Panc1 (cell line): Measurements from ENCODE around the gene CSH2. TPM values are rescaled to one million over a fixed set of nuclear protein-coding genes. Genes with fewer than 3 reads are reported as not detected.

ENCODE experiments used
- ATAC-seq: fragments of 200-7000 bp; cut with Tn5 transposase; 2 replicates; pipeline ENCODE4 v1.9.1; 2020; ENCODE audit warnings: mild to moderate bottlenecking, moderate library complexity
- BruUV-seq: library from RNA; stranded (reverse); fragments of 400-500 nt; replicated peaks from 2 replicates; lab custom pipeline; 2021; lab: Mats Ljungman, UMichigan
- CTCF ChIA-PET: fragments of 300-600 bp; sonication (Branson Sonifier 250); formaldehyde crosslinking; loops from one replicate; lab custom pipeline; 2022; ENCODE audit warnings: antibody characterized with exemption; lab: Charles Lee
- POLR2A ChIA-PET: fragments of 300-600 bp; sonication (Branson Sonifier 250); formaldehyde crosslinking; loops from one replicate; lab custom pipeline; 2022; ENCODE audit warnings: antibody characterized with exemption; lab: Charles Lee
- DNase-seq: peaks from one replicate; pipeline ENCODE4 v3.0.0-alpha.2; 2010; ENCODE audit warnings: low read depth, low spot score
- H3K27ac ChIP-seq: 2 replicates; pipeline ENCODE4 v1.5.1; 2011; ENCODE audit warnings: mild to moderate bottlenecking, low read length, inconsistent platforms
- H3K27me3 ChIP-seq: fragments of 200-500 bp; sonication (Bioruptor generic); 2 replicates; pipeline ENCODE4 v1.6.0; 2014; ENCODE audit warnings: low read length, inconsistent platforms; ENCODE audit not compliant: control insufficient read depth, insufficient read depth
- H3K36me3 ChIP-seq: fragments of 200-500 bp; sonication (Bioruptor generic); 2 replicates; pipeline ENCODE4 v1.5.1; 2014; ENCODE audit warnings: inconsistent platforms, mild to moderate bottlenecking, low read length, moderate library complexity; ENCODE audit not compliant: control insufficient read depth, insufficient read depth
- H3K4me1 ChIP-seq: 2 replicates; pipeline ENCODE4 v1.5.1; 2011; ENCODE audit warnings: inconsistent platforms, mild to moderate bottlenecking, low read length, moderate library complexity; ENCODE audit not compliant: control insufficient read depth, insufficient read depth
- H3K4me3 ChIP-seq, 2 experiments: 2 replicates each; pipeline ENCODE4 v1.5.1; 2011 to 2012; ENCODE audit warnings: low read depth in 2 of 2, low read length in 2 of 2, mild to moderate bottlenecking in 2 of 2, inconsistent platforms in 1 of 2, moderate library complexity in 1 of 2
- H3K9me3 ChIP-seq: fragments of 200-500 bp; sonication (Bioruptor generic); 2 replicates; pipeline ENCODE4 v1.5.1; 2014; ENCODE audit warnings: low read depth, mild to moderate bottlenecking, inconsistent platforms, low read length, moderate library complexity; ENCODE audit not compliant: control insufficient read depth, insufficient read depth
- CTCF ChIP-seq: fragments of 450-650 bp; IDR thresholded peaks from 2 replicates; pipeline ENCODE4 v1.5.1; 2017; ENCODE audit warnings: mild to moderate bottlenecking
- POLR2AphosphoS5 ChIP-seq: IDR thresholded peaks from 2 replicates; pipeline ENCODE4 v1.6.1; 2012; ENCODE audit warnings: mild to moderate bottlenecking, low read depth, low read length, moderate library complexity
- REST ChIP-seq, 2 experiments: IDR thresholded peaks; 2 replicates each; pipeline ENCODE4 v1.6.1; 2011 to 2012; ENCODE audit warnings: low read depth in 2 of 2, control low read depth in 1 of 2, low read length in 1 of 2, mild to moderate bottlenecking in 1 of 2, moderate library complexity in 1 of 2; ENCODE audit not compliant: insufficient read depth in 1 of 2
- SIN3A ChIP-seq: IDR thresholded peaks from 2 replicates; pipeline ENCODE4 v1.6.1; 2012; ENCODE audit warnings: low read depth, mild to moderate bottlenecking, low read length, moderate library complexity, borderline replicate concordance; ENCODE audit not compliant: insufficient read depth
- TCF7L2 ChIP-seq: IDR thresholded peaks from 2 replicates; pipeline ENCODE4 v1.6.1; 2011; ENCODE audit warnings: mild to moderate bottlenecking, low read depth, low read length, inconsistent platforms
- in situ Hi-C: cut with HindIII; loops from 2 replicates; pipeline ENCODE4 v1.10.0; 2016; ENCODE audit warnings: low sequenced_read_pairs, low pct_unique_long_range_greater_than_20kb
- intact Hi-C: fragments of 100-400 bp; cut with micrococcal nuclease; formaldehyde crosslinking; loops from one replicate; pipeline ENCODE4 v1.10.0; 2022; ENCODE audit not compliant: unreplicated experiment
- total RNA-seq: library from RNA; stranded (reverse); gene quantifications from one replicate; pipeline ENCODE4 v1.2.1, GENCODE V29; 2021; ENCODE audit not compliant: unreplicated experiment

CSH2 gene
- total RNA-seq, 1 experiment from 2014 or later = not detected

DNA sequence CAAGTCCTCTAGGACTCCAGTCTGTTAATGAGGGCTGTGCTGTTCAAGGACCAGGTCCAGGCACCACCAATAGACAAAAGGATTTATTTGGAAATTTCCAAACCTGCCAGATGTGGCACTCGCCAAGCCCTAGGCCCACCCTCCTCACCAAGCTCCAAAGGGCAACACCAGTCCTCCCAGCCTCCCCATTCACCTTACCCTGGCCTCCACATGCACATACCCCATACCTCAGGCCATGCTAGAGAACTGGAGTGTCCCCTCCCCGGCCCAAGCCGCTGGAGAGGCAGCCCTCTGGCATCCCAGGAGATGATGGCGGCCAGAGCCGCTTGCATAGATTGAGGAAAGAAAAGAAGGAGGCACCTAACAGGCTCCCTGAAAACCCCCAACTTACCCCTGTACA is 41.5 kb downstream of the CSH2 start:
- Histone ChIP-seq H3K27ac (no peak overlapping the region), H3K4me1 (peaks cover 13% of the 10 kb centered on the region), H3K4me3 (no peak overlapping the region), H3K27me3 (no peaks in the 10 kb centered on the region), H3K36me3 (peaks cover 28% of the 10 kb centered on the region), H3K9me3 (no peaks in the 10 kb centered on the region)
- no peak for TF ChIP-seq CTCF
- no peak for TF ChIP-seq REST (IDR thresholded peaks at IDR 0.05; ENCODE audit: insufficient read depth in 1 of 2, low read depth in 2 of 2, low read length in 1 of 2)
- TF ChIP-seq TCF7L2 = no peak
- no peak for TF ChIP-seq SIN3A
- POLR2A ChIA-PET = no interaction called here
- in situ Hi-C loops = no loop called here
- ATAC-seq (no peak), DNase-seq (no peak)
- BruUV-seq = no TSS peak
- intact Hi-C loops = no loop called here
- CTCF ChIA-PET = no interaction called here

- in situ Hi-C loops = no loop called here
- no peak for DNase-seq
- no peaks in the 10 kb centered on the region for H3K27me3 ChIP-seq
- peaks cover 31% of the 10 kb centered on the region for H3K36me3 ChIP-seq
- intact Hi-C loops = no loop called here
- no peak overlapping the region for H3K27ac ChIP-seq
- ATAC-seq = no peak
- H3K9me3 ChIP-seq = no peaks in the 10 kb centered on the region
- no TSS peak for BruUV-seq
- POLR2A ChIA-PET = no interaction called here
- CTCF ChIA-PET = no interaction called here
- no peak for TF ChIP-seq SIN3A
- TF ChIP-seq POLR2AphosphoS5 = no peak
- no peak for TF ChIP-seq CTCF
- TF ChIP-seq TCF7L2 = no peak
- no peak for TF ChIP-seq REST (IDR thresholded peaks at IDR 0.05; ENCODE audit: insufficient read depth in 1 of 2, low read depth in 2 of 2, low read length in 1 of 2)
- H3K4me1 ChIP-seq = peaks cover 13% of the 10 kb centered on the region
- no peak overlapping the region for H3K4me3 ChIP-seq
Measured at GRCh38 chr17:63831505-63831904, 42.0 kb downstream of the CSH2 start.
